BE2C (cell line): Measurements from ENCODE around the gene RNU6-9.

Experiments used
- DNase-seq: peaks from one replicate; pipeline ENCODE4 v3.0.0-alpha.2; 2020
- H3K27me3 ChIP-seq: fragments of 250-450 bp; sonication (Bioruptor Pico); 2 replicates; pipeline ENCODE4 v1.5.1; 2020; ENCODE audit warnings: mild to moderate bottlenecking
- H3K36me3 ChIP-seq: fragments of 250-450 bp; sonication (Bioruptor Pico); 2 replicates; pipeline ENCODE4 v1.5.1; 2020; ENCODE audit warnings: mild to moderate bottlenecking
- H3K4me1 ChIP-seq: fragments of 250-450 bp; sonication (Bioruptor Pico); 2 replicates; pipeline ENCODE4 v1.5.1; 2020
- H3K4me3 ChIP-seq: 2 replicates; pipeline ENCODE4 v1.5.1; 2011; ENCODE audit warnings: low read depth, low read length
- H3K9me3 ChIP-seq: fragments of 250-450 bp; sonication (Bioruptor Pico); 2 replicates; pipeline ENCODE4 v1.5.1; 2020
- CTCF ChIP-seq: IDR thresholded peaks from 2 replicates; pipeline ENCODE4 v1.5.1; 2012; ENCODE audit warnings: mild to moderate bottlenecking, low read depth, low read length

RNU6-9 gene

DNA sequence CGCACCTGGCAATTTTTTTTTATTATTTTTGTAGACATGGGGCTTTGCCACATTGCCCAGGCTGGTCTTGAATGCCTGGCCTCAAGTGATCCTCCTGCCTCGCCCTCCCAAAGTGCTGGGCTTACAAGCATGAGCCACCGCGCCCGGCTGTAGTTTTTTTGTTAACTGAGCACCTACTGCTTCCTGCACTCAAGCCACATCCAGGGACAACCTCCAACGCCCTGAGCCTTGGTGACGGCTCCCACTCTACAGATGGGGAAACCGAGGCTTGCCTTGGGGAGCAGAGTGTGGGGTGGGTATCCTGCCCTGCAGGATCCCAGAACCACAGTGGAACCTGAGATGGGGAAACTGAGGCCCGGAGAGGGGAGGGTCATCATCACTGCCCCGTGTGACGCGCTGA, 38.1 kb upstream of the RNU6-9 start:
- Histone ChIP-seq H3K4me3 (no peak overlapping the region), H3K36me3 (no peaks in the 10 kb centered on the region), H3K9me3 (no peaks in the 10 kb centered on the region), H3K27me3 (peaks cover 50% of the 10 kb centered on the region), H3K4me1 (no peaks in the 10 kb centered on the region)
- no peak for TF ChIP-seq CTCF
- DNase-seq: no peak

- H3K9me3 ChIP-seq: no peaks in the 10 kb centered on the region
- H3K4me1 ChIP-seq: no peaks in the 10 kb centered on the region
- no peak for DNase-seq
- no peaks in the 10 kb centered on the region for H3K36me3 ChIP-seq
- H3K4me3 ChIP-seq: no peak overlapping the region
- peaks cover 50% of the 10 kb centered on the region for H3K27me3 ChIP-seq
- no peak for TF ChIP-seq CTCF
Measured at GRCh38 chr19:855566-856120, 37.6 kb upstream of the RNU6-9 start.

- DNase-seq: no peak
- no peaks in the 10 kb centered on the region for H3K4me1 ChIP-seq
- H3K4me3 ChIP-seq: no peak overlapping the region
- H3K27me3 ChIP-seq: peaks cover 42% of the 10 kb centered on the region
- no peaks in the 10 kb centered on the region for H3K36me3 ChIP-seq
- TF ChIP-seq CTCF: no peak
- H3K9me3 ChIP-seq: peaks cover 3% of the 10 kb centered on the region; the same call in 1 of the 2 replicates
Measured at GRCh38 chr19:858284-858683, 35.0 kb upstream of the RNU6-9 start.

DNA sequence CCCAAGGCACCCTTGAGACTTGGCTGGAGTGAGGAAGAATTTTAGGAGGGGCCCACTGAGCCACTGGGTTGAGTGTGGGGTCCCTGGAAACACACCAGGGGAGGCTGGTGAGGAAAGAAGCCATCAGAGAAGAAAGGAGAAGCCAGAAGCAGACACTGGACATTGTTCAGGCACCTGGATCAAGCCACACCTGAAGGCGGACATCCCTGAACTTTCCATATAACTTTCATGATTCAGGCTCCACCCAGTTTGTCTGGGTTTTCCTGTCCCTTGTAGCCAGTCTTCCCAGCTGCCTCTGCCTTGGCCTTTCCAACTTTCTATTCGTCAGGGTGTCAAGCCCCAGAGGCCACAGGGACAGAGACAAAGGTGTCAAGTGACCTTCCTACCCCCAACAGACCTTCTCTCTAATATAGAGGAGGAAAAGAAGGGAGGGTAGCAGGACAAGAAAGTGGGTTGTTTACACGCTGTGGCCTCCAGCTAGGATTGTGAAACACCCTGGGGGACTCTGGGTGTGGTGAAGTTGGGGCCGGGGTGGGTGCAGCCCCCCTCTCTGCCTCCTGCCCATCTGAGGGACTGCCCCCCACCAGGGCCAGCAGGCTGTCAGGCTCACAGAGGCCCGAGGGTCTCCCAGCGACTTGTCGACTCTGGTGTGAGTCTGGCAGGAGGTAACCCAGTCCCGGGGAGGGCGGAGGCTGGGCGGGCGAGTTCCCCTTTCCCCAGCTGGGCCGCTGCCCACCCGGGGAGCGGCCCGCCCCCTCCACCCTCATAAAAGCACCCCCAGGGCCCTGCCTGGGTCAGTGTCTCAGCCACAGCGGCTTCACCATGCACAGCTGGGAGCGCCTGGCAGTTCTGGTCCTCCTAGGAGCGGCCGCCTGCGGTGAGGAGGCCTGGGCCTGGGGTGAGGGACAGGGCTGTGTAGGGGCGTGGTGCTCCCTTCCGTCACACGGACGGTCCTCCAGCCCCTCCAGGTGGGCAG, 34.1 kb upstream of the RNU6-9 start, which contains the start of gene CFD:
Gene CFD, plus strand, starts transcription at position 797 of the 976 bp plus-strand sequence. Its CDS starts 26 bp downstream, at position 823.
- Histone ChIP-seq H3K9me3 (peaks cover 3% of the 10 kb centered on the region; the same call in 1 of the 2 replicates), H3K4me1 (0 out of 2 replicates have a peak, but pooled peaks cover 2% of the 10 kb centered on the region), H3K4me3 (no peak within 1 kb of the TSS), H3K27me3 (peaks cover 41% of the 10 kb centered on the region), H3K36me3 (no peaks in the 10 kb centered on the region)
- no peak for DNase-seq
- no peak for TF ChIP-seq CTCF

- no peak for TF ChIP-seq CTCF
- Histone ChIP-seq H3K9me3 (peaks cover 3% of the 10 kb centered on the region; the same call in 1 of the 2 replicates), H3K4me3 (no peak overlapping the region), H3K27me3 (peaks cover 28% of the 10 kb centered on the region), H3K4me1 (0 out of 2 replicates have a peak, but pooled peaks cover 2% of the 10 kb centered on the region), H3K36me3 (no peaks in the 10 kb centered on the region)
- no peak for DNase-seq
Measured at GRCh38 chr19:861141-861755, 32.0 kb upstream of the RNU6-9 start.
